K562 (cell line): ENCODE measurements around the gene METAP1D.

Experiments used
- KDM1A ChIP-seq, 2 experiments: fragments of 450-650 bp; IDR thresholded peaks; 2 replicates each; pipeline ENCODE4 v1.6.1; 2016; ENCODE audit warnings: mild to moderate bottlenecking in 2 of 2
- POLR2AphosphoS5 ChIP-seq: IDR thresholded peaks from 2 replicates; pipeline ENCODE4 v1.6.1; 2011; ENCODE audit warnings: mild to moderate bottlenecking, low read depth, low read length, moderate library complexity; ENCODE audit not compliant: control insufficient read depth, insufficient read depth
- ZNF384 ChIP-seq: IDR thresholded peaks from 2 replicates; pipeline ENCODE4 v1.6.1; 2012; ENCODE audit warnings: low read depth, low read length, improper control_type of control experiment
- ZNF561 ChIP-seq: fragments of 450-650 bp; formaldehyde crosslinking; conservative IDR thresholded peaks from 2 replicates; pipeline ENCODE4 v1.4.0; 2020; ENCODE audit warnings: mild to moderate bottlenecking, moderate library complexity
- TF ChIP-seq, protein P1 (sequence below): fragments of 450-650 bp; conservative IDR thresholded peaks from 2 replicates; pipeline ENCODE4 v1.6.1; 2016; ENCODE audit warnings: missing genetic modification characterization, low read depth, mild to moderate bottlenecking, control low read depth, missing compliant biosample characterization
- TF ChIP-seq, protein P2 (sequence below), 3 experiments: IDR thresholded peaks in 2 of 3; conservative IDR thresholded peaks in 1 of 3; 2 replicates each; pipeline ENCODE4 v1.5.1; 2011 to 2012; ENCODE audit warnings: low read length in 3 of 3, mild to moderate bottlenecking in 3 of 3, control low read depth in 2 of 3, improper control_type of control experiment in 1 of 3, inconsistent platforms in 1 of 3, low read depth in 1 of 3, mixed read lengths in 1 of 3, moderate library complexity in 1 of 3; ENCODE audit not compliant: insufficient read depth in 2 of 3
- TF ChIP-seq, protein P3 (sequence below), 2 experiments: fragments of 450-650 bp in 1 of 2; IDR thresholded peaks; 2 replicates each; pipeline ENCODE4 v1.6.1; 2011 to 2017; ENCODE audit warnings: low read depth in 2 of 2, antibody characterized with exemption in 1 of 2, borderline replicate concordance in 1 of 2, low read length in 1 of 2, mild to moderate bottlenecking in 1 of 2, mixed read lengths in 1 of 2; ENCODE audit not compliant: control insufficient read depth in 1 of 2

DNA sequence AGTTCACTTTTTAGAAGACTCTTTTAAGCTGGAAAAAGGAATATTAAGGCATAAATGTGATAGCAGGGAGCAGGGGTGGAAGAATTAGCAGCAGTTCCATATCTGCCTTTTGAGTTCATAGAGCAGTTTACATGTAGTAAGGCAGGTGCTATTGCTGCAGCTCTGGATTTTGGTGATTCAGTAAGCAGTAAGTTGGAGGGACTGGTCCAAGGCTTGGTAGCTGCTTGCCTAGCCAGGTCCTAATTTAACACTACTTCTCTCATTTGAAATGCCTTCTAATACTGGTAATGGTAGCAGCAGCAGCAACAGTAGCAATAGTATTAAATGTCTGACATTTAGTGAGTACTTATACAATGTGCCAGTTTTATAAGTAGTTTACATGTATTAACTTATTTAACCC lies 47.5 kb upstream of the METAP1D start:
- TF ChIP-seq POLR2AphosphoS5 (no peak), ZNF384 (no peak), ZNF561 (no peak), KDM1A (IDR thresholded peaks at IDR 0.05) (no peak)
- TF ChIP-seq, protein P1, sequence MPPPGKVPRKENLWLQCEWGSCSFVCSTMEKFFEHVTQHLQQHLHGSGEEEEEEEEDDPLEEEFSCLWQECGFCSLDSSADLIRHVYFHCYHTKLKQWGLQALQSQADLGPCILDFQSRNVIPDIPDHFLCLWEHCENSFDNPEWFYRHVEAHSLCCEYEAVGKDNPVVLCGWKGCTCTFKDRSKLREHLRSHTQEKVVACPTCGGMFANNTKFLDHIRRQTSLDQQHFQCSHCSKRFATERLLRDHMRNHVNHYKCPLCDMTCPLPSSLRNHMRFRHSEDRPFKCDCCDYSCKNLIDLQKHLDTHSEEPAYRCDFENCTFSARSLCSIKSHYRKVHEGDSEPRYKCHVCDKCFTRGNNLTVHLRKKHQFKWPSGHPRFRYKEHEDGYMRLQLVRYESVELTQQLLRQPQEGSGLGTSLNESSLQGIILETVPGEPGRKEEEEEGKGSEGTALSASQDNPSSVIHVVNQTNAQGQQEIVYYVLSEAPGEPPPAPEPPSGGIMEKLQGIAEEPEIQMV (tag): no peak
- TF ChIP-seq, protein P2, sequence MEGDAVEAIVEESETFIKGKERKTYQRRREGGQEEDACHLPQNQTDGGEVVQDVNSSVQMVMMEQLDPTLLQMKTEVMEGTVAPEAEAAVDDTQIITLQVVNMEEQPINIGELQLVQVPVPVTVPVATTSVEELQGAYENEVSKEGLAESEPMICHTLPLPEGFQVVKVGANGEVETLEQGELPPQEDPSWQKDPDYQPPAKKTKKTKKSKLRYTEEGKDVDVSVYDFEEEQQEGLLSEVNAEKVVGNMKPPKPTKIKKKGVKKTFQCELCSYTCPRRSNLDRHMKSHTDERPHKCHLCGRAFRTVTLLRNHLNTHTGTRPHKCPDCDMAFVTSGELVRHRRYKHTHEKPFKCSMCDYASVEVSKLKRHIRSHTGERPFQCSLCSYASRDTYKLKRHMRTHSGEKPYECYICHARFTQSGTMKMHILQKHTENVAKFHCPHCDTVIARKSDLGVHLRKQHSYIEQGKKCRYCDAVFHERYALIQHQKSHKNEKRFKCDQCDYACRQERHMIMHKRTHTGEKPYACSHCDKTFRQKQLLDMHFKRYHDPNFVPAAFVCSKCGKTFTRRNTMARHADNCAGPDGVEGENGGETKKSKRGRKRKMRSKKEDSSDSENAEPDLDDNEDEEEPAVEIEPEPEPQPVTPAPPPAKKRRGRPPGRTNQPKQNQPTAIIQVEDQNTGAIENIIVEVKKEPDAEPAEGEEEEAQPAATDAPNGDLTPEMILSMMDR (IDR thresholded peaks at IDR 0.05 in 2 of 3, conservative IDR thresholded peaks at IDR 0.05 in 1 of 3; ENCODE audit: insufficient read depth in 2 of 3, low read depth in 1 of 3, low read length in 3 of 3): no peak
- TF ChIP-seq, protein P3, sequence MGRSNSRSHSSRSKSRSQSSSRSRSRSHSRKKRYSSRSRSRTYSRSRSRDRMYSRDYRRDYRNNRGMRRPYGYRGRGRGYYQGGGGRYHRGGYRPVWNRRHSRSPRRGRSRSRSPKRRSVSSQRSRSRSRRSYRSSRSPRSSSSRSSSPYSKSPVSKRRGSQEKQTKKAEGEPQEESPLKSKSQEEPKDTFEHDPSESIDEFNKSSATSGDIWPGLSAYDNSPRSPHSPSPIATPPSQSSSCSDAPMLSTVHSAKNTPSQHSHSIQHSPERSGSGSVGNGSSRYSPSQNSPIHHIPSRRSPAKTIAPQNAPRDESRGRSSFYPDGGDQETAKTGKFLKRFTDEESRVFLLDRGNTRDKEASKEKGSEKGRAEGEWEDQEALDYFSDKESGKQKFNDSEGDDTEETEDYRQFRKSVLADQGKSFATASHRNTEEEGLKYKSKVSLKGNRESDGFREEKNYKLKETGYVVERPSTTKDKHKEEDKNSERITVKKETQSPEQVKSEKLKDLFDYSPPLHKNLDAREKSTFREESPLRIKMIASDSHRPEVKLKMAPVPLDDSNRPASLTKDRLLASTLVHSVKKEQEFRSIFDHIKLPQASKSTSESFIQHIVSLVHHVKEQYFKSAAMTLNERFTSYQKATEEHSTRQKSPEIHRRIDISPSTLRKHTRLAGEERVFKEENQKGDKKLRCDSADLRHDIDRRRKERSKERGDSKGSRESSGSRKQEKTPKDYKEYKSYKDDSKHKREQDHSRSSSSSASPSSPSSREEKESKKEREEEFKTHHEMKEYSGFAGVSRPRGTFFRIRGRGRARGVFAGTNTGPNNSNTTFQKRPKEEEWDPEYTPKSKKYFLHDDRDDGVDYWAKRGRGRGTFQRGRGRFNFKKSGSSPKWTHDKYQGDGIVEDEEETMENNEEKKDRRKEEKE (IDR thresholded peaks at IDR 0.05; ENCODE audit: borderline replicate concordance in 1 of 2, control insufficient read depth in 1 of 2, low read depth in 2 of 2, low read length in 1 of 2): no peak
